B cell (primary cell): ENCODE measurements around the gene KCNIP2.

Experiments
- EZH2 ChIP-seq: IDR thresholded peaks from 2 replicates; pipeline ENCODE4 v1.6.1; 2012; ENCODE audit warnings: borderline replicate concordance, low read depth, mild to moderate bottlenecking, moderate library complexity, low read length; ENCODE audit not compliant: insufficient read depth, poor library complexity, severe bottlenecking
- TF ChIP-seq, protein P1 (sequence below): fragments of 200-600 bp; IDR thresholded peaks from one replicate; pipeline ENCODE4 v1.8.0; 2022; ENCODE audit warnings: antibody characterized with exemption, mild to moderate bottlenecking

GRCh38 chr10:101830322-101831168, 13.1 kb downstream of the KCNIP2 start:
- TF ChIP-seq, protein P1, sequence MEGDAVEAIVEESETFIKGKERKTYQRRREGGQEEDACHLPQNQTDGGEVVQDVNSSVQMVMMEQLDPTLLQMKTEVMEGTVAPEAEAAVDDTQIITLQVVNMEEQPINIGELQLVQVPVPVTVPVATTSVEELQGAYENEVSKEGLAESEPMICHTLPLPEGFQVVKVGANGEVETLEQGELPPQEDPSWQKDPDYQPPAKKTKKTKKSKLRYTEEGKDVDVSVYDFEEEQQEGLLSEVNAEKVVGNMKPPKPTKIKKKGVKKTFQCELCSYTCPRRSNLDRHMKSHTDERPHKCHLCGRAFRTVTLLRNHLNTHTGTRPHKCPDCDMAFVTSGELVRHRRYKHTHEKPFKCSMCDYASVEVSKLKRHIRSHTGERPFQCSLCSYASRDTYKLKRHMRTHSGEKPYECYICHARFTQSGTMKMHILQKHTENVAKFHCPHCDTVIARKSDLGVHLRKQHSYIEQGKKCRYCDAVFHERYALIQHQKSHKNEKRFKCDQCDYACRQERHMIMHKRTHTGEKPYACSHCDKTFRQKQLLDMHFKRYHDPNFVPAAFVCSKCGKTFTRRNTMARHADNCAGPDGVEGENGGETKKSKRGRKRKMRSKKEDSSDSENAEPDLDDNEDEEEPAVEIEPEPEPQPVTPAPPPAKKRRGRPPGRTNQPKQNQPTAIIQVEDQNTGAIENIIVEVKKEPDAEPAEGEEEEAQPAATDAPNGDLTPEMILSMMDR = no peak
- TF ChIP-seq EZH2 = no peak
